ENCODE measurements around the gene VPS72. TPM values are rescaled to one million over a fixed set of nuclear protein-coding genes. Genes with fewer than 3 reads are reported as not detected.

VPS72 gene
- total and polyA plus RNA-seq, 9 of the 15 experiments (the other 6 are each of a cell fraction or from before 2014, with no cell fraction given), result 7.2 to 131 (median 75.7) TPM

GRCh38 chr1:151165738-151166504, 24.1 kb downstream of the VPS72 start, which contains the start of the genes LYSMD1 and SCNM1 (continued):
- TF ChIP-seq UBTF (IDR thresholded peaks at IDR 0.05; ENCODE audit: borderline replicate concordance in 1 of 2, low read depth in 2 of 2, low read length in 2 of 2) (0 out of 4 replicates have a peak, but pooled peaks have one; percentile 32 to 44), NUFIP1 (IDR thresholded peaks at IDR 0.05; ENCODE audit: partially characterized antibody) (no peak), HMG20B (CRISPR knock-in tag; IDR thresholded peaks at IDR 0.05) (no peak), HNRNPL (IDR thresholded peaks at IDR 0.05; ENCODE audit: low read depth, low read length) (no peak), CBX1 (IDR thresholded peaks at IDR 0.05; ENCODE audit: low read depth) (no peak), ZNF395 (CRISPR knock-in tag; IDR thresholded peaks at IDR 0.05) (peak; percentile 97)

Data from K562 (cell line).